Globus pallidus (tissue), 1 donor: Measurements from ENCODE around the gene TAPBP.
A peak's percentile ranks its signal among the peaks of the same experiment; 100 is the strongest.
"Not testable (repeated sequence)": the region's sequence is repeated elsewhere in the genome, so short reads cannot be mapped to it uniquely, and the experiment has no call there.

ENCODE experiments used
- DNase-seq: peaks from one replicate; pipeline ENCODE4 v3.0.0-alpha.2; 2015; ENCODE audit warnings: low spot score

TAPBP gene

GRCh38 chr6:33296797-33297405 lies 17.0 kb downstream of the TAPBP start:
- no peak for DNase-seq

GRCh38 chr6:33295621-33296369 lies 18.1 kb downstream of the TAPBP start:
- DNase-seq: no peak

- DNase-seq: no peak
Measured at GRCh38 chr6:33294086-33294823, 19.6 kb downstream of the TAPBP start.

- no peak for DNase-seq
Measured at GRCh38 chr6:33292996-33293682, 20.7 kb downstream of the TAPBP start.

- no peak for DNase-seq
Measured at GRCh38 chr6:33290459-33290858, 23.4 kb downstream of the TAPBP start.

- no peak for DNase-seq
Measured at GRCh38 chr6:33289784-33290315, 24.0 kb downstream of the TAPBP start.

GRCh38 chr6:33288921-33289783 lies 24.7 kb downstream of the TAPBP start, which contains the start of the genes PFDN6 and WDR46:
Gene PFDN6 (plus strand): TSS chr6:33289601. CDS start chr6:33289857, 256 bp downstream.
Gene WDR46 (minus strand): TSS chr6:33289239. CDS start chr6:33289170, 69 bp downstream.
- peak; percentile 97 for DNase-seq

- no peak for DNase-seq
Measured at GRCh38 chr6:33288141-33288920, 25.5 kb downstream of the TAPBP start.

- no peak for DNase-seq
Measured at GRCh38 chr6:33286946-33287914, 26.6 kb downstream of the TAPBP start.

GRCh38 chr6:33285214-33285613 lies 28.7 kb downstream of the TAPBP start:
- not testable (repeated sequence) for DNase-seq

GRCh38 chr6:33280539-33280938 lies 33.3 kb downstream of the TAPBP start:
- no peak for DNase-seq

GRCh38 chr6:33279971-33280511 lies 33.8 kb downstream of the TAPBP start:
- no peak for DNase-seq

- no peak for DNase-seq
Measured at GRCh38 chr6:33279257-33279695, 34.6 kb downstream of the TAPBP start.

GRCh38 chr6:33278810-33279209 lies 35.1 kb downstream of the TAPBP start:
- DNase-seq: no peak

GRCh38 chr6:33278392-33278741 lies 35.5 kb downstream of the TAPBP start:
- no peak for DNase-seq

GRCh38 chr6:33277663-33278391 lies 36.1 kb downstream of the TAPBP start:
- DNase-seq: no peak

- peak; percentile 42 for DNase-seq
Measured at GRCh38 chr6:33276864-33277662, 36.8 kb downstream of the TAPBP start, which contains the start of gene B3GALT4. Gene B3GALT4 (plus strand): TSS chr6:33277123. CDS start chr6:33277420, 297 bp downstream.
